Measurements from ENCODE around the gene PLCL2. TPM values are rescaled to one million over a fixed set of nuclear protein-coding genes. Genes with fewer than 3 reads are reported as not detected.

Gene PLCL2
- total and polyA plus RNA-seq, 2 donors (not counting 3 experiments of a cell fraction or from before 2014, with no cell fraction given), result 2.3 to 10.7 TPM

- Histone ChIP-seq H3K27me3 (ENCODE audit: control insufficient read depth in 2 of 2, insufficient read depth in 2 of 2, low read length in 2 of 2) (no peaks in the 10 kb centered on the region), H3K4me2 (ENCODE audit: insufficient read depth, low read length) (no peak overlapping the region), H3K4me3 (replicated peaks in 1 of 3; ENCODE audit: insufficient read depth in 1 of 3, low read depth in 1 of 3, low read length in 3 of 3) (no peak overlapping the region), H3K9me3 (replicated peaks; ENCODE audit: control insufficient read depth, insufficient read depth, low read length) (no peaks in the 10 kb centered on the region), H3K9me1 (replicated peaks; ENCODE audit: control insufficient read depth, extremely low read depth, insufficient read depth, low read length) (no peaks in the 10 kb centered on the region), H2AFZ (ENCODE audit: low read depth, low read length) (no peak overlapping the region), H4K20me1 (replicated peaks; ENCODE audit: control insufficient read depth, extremely low read depth, insufficient read depth, low read length) (no peaks in the 10 kb centered on the region), H3K9ac (replicated peaks; ENCODE audit: extremely low read depth, insufficient read depth, low read length) (no peak overlapping the region), H3K4me1 (ENCODE audit: control insufficient read depth, extremely low read depth, insufficient read depth, low read length) (no peaks in the 10 kb centered on the region), H3K36me3 (ENCODE audit: control insufficient read depth in 2 of 2, extremely low read depth in 1 of 2, insufficient read depth in 2 of 2, low read length in 2 of 2) (no peaks in the 10 kb centered on the region), H3K79me2 (ENCODE audit: control insufficient read depth, insufficient read depth, low read length) (no peaks in the 10 kb centered on the region), H3K27ac (ENCODE audit: insufficient read depth, low read depth, low read length) (no peak overlapping the region)
- CTCF ChIA-PET, result no interaction called here
- DNase-seq (ENCODE audit: low read depth, low spot score) (no peak), FAIRE-seq (no peak)
- TF ChIP-seq MAX (IDR thresholded peaks at IDR 0.05; ENCODE audit: insufficient read depth, insufficient read length) (no peak), GATA2 (IDR thresholded peaks at IDR 0.05; ENCODE audit: insufficient read depth, insufficient read length, low read depth, low read length) (no peak), POLR2AphosphoS5 (IDR thresholded peaks at IDR 0.05; ENCODE audit: insufficient read depth, low read depth, low read length) (no peak), EZH2 (IDR thresholded peaks at IDR 0.05; ENCODE audit: borderline replicate concordance, low read depth, low read length, severe bottlenecking) (no peak), POLR2A (IDR thresholded peaks at IDR 0.05; ENCODE audit: low read depth, low read length) (no peak)
- dilution Hi-C loops (cut with MboI; ENCODE audit: extremely low pct_ligation_motif_present, low sequenced_read_pairs) (no loop called here), intact Hi-C loops (cut with micrococcal nuclease) (no loop called here)
- BruUV-seq (replicated peaks), result no TSS peak
- POLR2A ChIA-PET, result no interaction called here
Measured at GRCh38 chr3:16992198-16992597, 107.4 kb downstream of the PLCL2 start.

- intact Hi-C loops (cut with micrococcal nuclease) (no loop called here), dilution Hi-C loops (cut with MboI; ENCODE audit: extremely low pct_ligation_motif_present, low sequenced_read_pairs) (no loop called here)
- BruUV-seq (replicated peaks), result no TSS peak
- H3K36me3 ChIP-seq (ENCODE audit: control insufficient read depth in 2 of 2, extremely low read depth in 1 of 2, insufficient read depth in 2 of 2, low read length in 2 of 2), result no peaks in the 10 kb centered on the region
- TF ChIP-seq POLR2AphosphoS5 (IDR thresholded peaks at IDR 0.05; ENCODE audit: insufficient read depth, low read depth, low read length) (no peak), FOS (IDR thresholded peaks at IDR 0.05; ENCODE audit: borderline replicate concordance, insufficient read depth, low read length) (no peak), POLR2A (IDR thresholded peaks at IDR 0.05; ENCODE audit: low read depth, low read length) (no peak)
- no peaks in the 10 kb centered on the region for H4K20me1 ChIP-seq (replicated peaks; ENCODE audit: control insufficient read depth, extremely low read depth, insufficient read depth, low read length)
- H3K9me1 ChIP-seq (replicated peaks; ENCODE audit: control insufficient read depth, extremely low read depth, insufficient read depth, low read length), result no peaks in the 10 kb centered on the region
- CTCF ChIA-PET, result interaction anchor here (1.2 to 1.4 kb wide), 2 partner anchors 109 to 164 kb away, joined by 4 to 6 read pairs; partner anchors contain the start of gene PLCL2
- H3K4me1 ChIP-seq (ENCODE audit: control insufficient read depth, extremely low read depth, insufficient read depth, low read length), result no peaks in the 10 kb centered on the region
- no peaks in the 10 kb centered on the region for H3K79me2 ChIP-seq (ENCODE audit: control insufficient read depth, insufficient read depth, low read length)
- H3K9ac ChIP-seq (replicated peaks; ENCODE audit: extremely low read depth, insufficient read depth, low read length), result no peak overlapping the region
- POLR2A ChIA-PET, result no interaction called here
- H3K27me3 ChIP-seq (ENCODE audit: control insufficient read depth in 2 of 2, insufficient read depth in 2 of 2, low read length in 2 of 2), result no peaks in the 10 kb centered on the region
- no peak overlapping the region for H3K4me2 ChIP-seq (ENCODE audit: insufficient read depth, low read length)
- no peak overlapping the region for H2AFZ ChIP-seq (ENCODE audit: low read depth, low read length)
- no peaks in the 10 kb centered on the region for H3K9me3 ChIP-seq (replicated peaks; ENCODE audit: control insufficient read depth, insufficient read depth, low read length)
- no peak for DNase-seq (ENCODE audit: low read depth, low spot score)
- H3K27ac ChIP-seq (ENCODE audit: insufficient read depth, low read depth, low read length), result no peak overlapping the region
- H3K4me3 ChIP-seq (replicated peaks in 1 of 3; ENCODE audit: insufficient read depth in 1 of 3, low read depth in 1 of 3, low read length in 3 of 3), result no peak overlapping the region
- FAIRE-seq, result no peak
Measured at GRCh38 chr3:16993227-16993626, 108.5 kb downstream of the PLCL2 start.
